CD4-positive, alpha-beta memory T cell (primary cell): Measurements from ENCODE around the gene ISY1. TPM values are rescaled to one million over a fixed set of nuclear protein-coding genes. Genes with fewer than 3 reads are reported as not detected.

ENCODE experiments used
- CTCF ChIA-PET: fragments of 350-600 bp; sonication (Branson Sonifier 250); formaldehyde crosslinking; loops from one replicate; lab custom pipeline; 2021; ENCODE audit warnings: inconsistent platforms; ENCODE audit not compliant: partially characterized antibody; lab: Charles Lee
- POLR2A ChIA-PET: fragments of 350-600 bp; sonication (Branson Sonifier 250); formaldehyde crosslinking; loops from one replicate; lab custom pipeline; 2021; ENCODE audit not compliant: partially characterized antibody; lab: Charles Lee
- DNase-seq, 5 donors: peaks; one replicate each; pipeline versions ENCODE4 v3.0.0 to v3.0.0-alpha.2; 2020 to 2022; ENCODE audit warnings: mixed read lengths in 1 of 5
- H3K27ac ChIP-seq: one replicate; pipeline ENCODE4 v1.7.0; 2013; ENCODE audit warnings: low read depth, low read length
- H3K27me3 ChIP-seq: 2 replicates; pipeline ENCODE4 v1.7.0; 2013; ENCODE audit warnings: mild to moderate bottlenecking, low read length, moderate library complexity; ENCODE audit not compliant: insufficient read depth
- H3K36me3 ChIP-seq: 2 replicates; pipeline ENCODE4 v1.7.0; 2013; ENCODE audit warnings: mild to moderate bottlenecking, low read length, moderate library complexity; ENCODE audit not compliant: insufficient read depth
- H3K4me1 ChIP-seq: 2 replicates; pipeline ENCODE4 v1.7.0; 2013; ENCODE audit warnings: mild to moderate bottlenecking, low read length, moderate library complexity; ENCODE audit not compliant: insufficient read depth
- H3K4me3 ChIP-seq, 2 donors: one replicate each; pipeline ENCODE4 v1.7.0; 2013; ENCODE audit warnings: low read length in 2 of 2, mild to moderate bottlenecking in 1 of 2
- H3K9me3 ChIP-seq, 2 donors: one replicate each; pipeline ENCODE4 v1.7.0; 2013; ENCODE audit warnings: low read length in 2 of 2, control low read depth in 1 of 2; ENCODE audit not compliant: control insufficient read depth in 1 of 2
- H3K27ac Mint-ChIP-seq, 7 donors: one replicate each; pipeline ENCODE4 v1.8.0; 2020 to 2021; ENCODE audit warnings: mixed read lengths in 7 of 7, mild to moderate bottlenecking in 6 of 7, inconsistent platforms in 3 of 7, moderate library complexity in 3 of 7
- H3K27me3 Mint-ChIP-seq, 2 donors: one replicate each; pipeline ENCODE4 v1.8.0; 2020 to 2021; ENCODE audit warnings: mixed read lengths in 2 of 2
- H3K36me3 Mint-ChIP-seq, 2 donors: one replicate each; pipeline ENCODE4 v1.8.0; 2020 to 2021; ENCODE audit warnings: mixed read lengths in 2 of 2, inconsistent platforms in 1 of 2, mild to moderate bottlenecking in 1 of 2
- H3K4me1 Mint-ChIP-seq, 4 donors: one replicate each; pipeline ENCODE4 v1.8.0; 2020 to 2021; ENCODE audit warnings: mixed read lengths in 4 of 4, mild to moderate bottlenecking in 1 of 4
- H3K4me3 Mint-ChIP-seq, 8 donors: one replicate each; pipeline ENCODE4 v1.8.0; 2020 to 2021; ENCODE audit warnings: mixed read lengths in 8 of 8, mild to moderate bottlenecking in 7 of 8, moderate library complexity in 6 of 8, inconsistent platforms in 3 of 8
- H3K9me3 Mint-ChIP-seq, 8 donors: one replicate each; pipeline ENCODE4 v1.8.0; 2020 to 2021; ENCODE audit warnings: mixed read lengths in 8 of 8, mild to moderate bottlenecking in 5 of 8, inconsistent platforms in 3 of 8, moderate library complexity in 1 of 8
- intact Hi-C: fragments of 100-400 bp; cut with micrococcal nuclease; formaldehyde crosslinking; loops from one replicate; pipeline ENCODE4 v1.15.1; 2023
- polyA plus RNA-seq, 2 donors: library from polyadenylated mRNA; unstranded; fragments of 300-500 nt; fragmentation: Illumina TruSeq; gene quantifications; one replicate each; pipeline ENCODE4 v1.2.3, GENCODE V29; 2021
- total RNA-seq, 2 experiments: library from RNA; stranded (reverse); gene quantifications; one replicate each; pipeline ENCODE4 v1.2.3, GENCODE V29; 2021

ISY1 gene
- total and polyA plus RNA-seq, 4 experiments from 2014 or later = 29.5 to 104 (median 66.5) TPM

GRCh38 chr3:129183569-129184395 lies 22.9 kb upstream of the ISY1 start, which contains the start of gene CNBP:
Gene CNBP, minus strand, starts transcription at chr3:129183896. Its CDS starts 12,139 bp downstream, at chr3:129171757.
- CTCF ChIA-PET = interaction anchor here (1.4 to 2.8 kb wide), 3 partner anchors 22 to 131 kb away, joined by 4 to 12 read pairs (median 9); no protein-coding TSS in a partner anchor
- no peaks in the 10 kb centered on the region for H3K9me3 ChIP-seq
- H3K27ac ChIP-seq = peak within 1 kb of the TSS; percentile 99
- Mint-ChIP-seq H3K36me3 (peaks cover 24 to 41% of the 10 kb centered on the region in 2 donors), H3K27ac (peak within 1 kb of the TSS; percentile 91 to 99 (median 98)), H3K9me3 (peaks cover 0 to 2% (median 0%) of the 10 kb centered on the region in 8 donors), H3K27me3 (no peaks in the 10 kb centered on the region), H3K4me3 (peak within 1 kb of the TSS; percentile 89 to 99 (median 97)), H3K4me1 (peaks cover 20 to 55% (median 31%) of the 10 kb centered on the region in 4 donors)
- H3K27me3 ChIP-seq = no peaks in the 10 kb centered on the region
- POLR2A ChIA-PET = interaction anchor here (0.6 to 6.9 kb wide), 22 partner anchors 12 to 503 kb away, joined by 3 to 133 read pairs (median 4); partner anchors contain the start of genes COPG1, HMCES and RAB43
- H3K36me3 ChIP-seq = no peaks in the 10 kb centered on the region
- peaks cover 41% of the 10 kb centered on the region for H3K4me1 ChIP-seq
- H3K4me3 ChIP-seq = peak within 1 kb of the TSS; percentile 51 to 93
- DNase-seq = peak; percentile 90 to 95 (median 93)
- intact Hi-C loops = loop anchor here (1.0 to 5.0 kb wide), 9 partner anchors 22 to 456 kb away; partner anchors contain the start of genes ACAD9, COPG1, HMCES and ISY1

DNA sequence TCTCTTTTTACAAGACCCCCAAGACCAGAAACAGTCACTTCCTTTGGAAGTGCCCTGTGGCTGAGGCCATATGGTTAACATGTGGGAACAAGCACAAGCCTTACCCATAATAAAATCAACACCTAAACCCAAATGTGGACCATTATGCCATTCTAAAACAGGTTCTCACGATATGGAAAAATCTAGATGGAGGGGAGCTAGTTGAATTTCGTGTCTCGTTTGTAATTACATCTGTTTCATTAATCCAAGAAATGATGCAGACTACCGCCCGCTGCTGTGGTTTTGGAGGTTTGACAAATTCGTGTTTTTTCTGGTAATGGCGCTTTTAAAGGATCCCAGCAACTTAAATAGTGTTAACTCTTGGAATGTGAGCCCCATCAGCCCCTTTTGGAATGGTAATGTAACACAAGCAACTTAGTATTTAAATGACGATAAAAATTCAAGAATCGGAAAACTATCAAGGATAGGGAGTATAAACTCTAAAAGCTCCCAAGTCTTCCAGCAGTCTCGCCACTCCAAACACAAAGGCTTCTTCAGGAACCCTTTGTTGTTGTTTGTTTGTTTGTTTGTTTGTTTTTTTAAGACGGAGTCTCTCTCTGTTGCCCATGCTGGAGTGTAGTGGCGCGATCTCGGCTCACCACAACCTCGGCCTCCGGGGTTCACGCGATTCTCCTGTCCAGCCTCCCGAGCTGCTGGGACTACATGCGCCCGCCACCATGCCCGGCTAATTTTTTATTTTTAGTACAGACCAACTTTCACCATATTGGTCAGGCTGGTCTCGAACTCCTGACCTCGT lies 21.7 kb upstream of the ISY1 start:
- H3K9me3 ChIP-seq = no peaks in the 10 kb centered on the region
- no peaks in the 10 kb centered on the region for H3K36me3 ChIP-seq
- ChIA-PET CTCF (interaction anchor here (0.8 to 2.8 kb wide), 6 partner anchors 16 to 130 kb away, joined by 3 to 12 read pairs (median 4); no protein-coding TSS in a partner anchor), POLR2A (interaction anchor here (0.6 to 6.9 kb wide), 25 partner anchors 11 to 502 kb away, joined by 3 to 133 read pairs (median 4); partner anchors contain the start of genes CFAP92, COPG1, HMCES and IFT122)
- intact Hi-C loops = loop anchor here (1.0 to 5.0 kb wide), 7 partner anchors 67 to 455 kb away; partner anchors contain the start of genes ACAD9, COPG1, HMCES and MBD4
- Mint-ChIP-seq H3K36me3 (peaks cover 25 to 50% of the 10 kb centered on the region in 2 donors), H3K27ac (peak overlapping the region; percentile 91 to 99 (median 98)), H3K4me3 (peak overlapping the region; percentile 89 to 99 (median 97)), H3K4me1 (peaks cover 23 to 67% (median 39%) of the 10 kb centered on the region in 4 donors), H3K9me3 (peaks cover 0 to 2% (median 0%) of the 10 kb centered on the region in 8 donors), H3K27me3 (no peaks in the 10 kb centered on the region)
- H3K4me1 ChIP-seq = peaks cover 53% of the 10 kb centered on the region
- H3K4me3 ChIP-seq = peak overlapping the region; percentile 51 to 93
- DNase-seq = peak; percentile 28 to 69 (median 34)
- H3K27ac ChIP-seq = peak overlapping the region; percentile 99
- H3K27me3 ChIP-seq = no peaks in the 10 kb centered on the region

DNA sequence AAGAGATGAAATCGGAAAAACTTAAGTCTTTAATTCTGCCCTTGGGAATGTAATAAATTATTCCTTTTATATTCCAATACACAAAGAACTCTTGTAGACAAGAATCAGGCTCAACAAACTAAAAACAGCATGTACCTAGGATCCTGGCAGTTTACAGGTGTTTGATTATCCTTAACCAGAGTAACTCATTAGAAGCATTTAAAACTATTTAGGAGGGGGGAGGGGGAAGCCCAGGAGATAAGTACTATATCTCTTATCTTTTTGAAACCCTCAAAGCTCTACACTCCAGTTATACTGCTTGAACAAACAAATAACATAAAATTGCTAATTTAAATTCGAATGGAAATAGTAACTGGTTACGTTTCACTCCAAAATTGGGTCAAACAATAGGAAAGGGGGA lies 21.0 kb upstream of the ISY1 start:
- Mint-ChIP-seq H3K36me3 (peaks cover 31 to 57% of the 10 kb centered on the region in 2 donors), H3K27me3 (no peaks in the 10 kb centered on the region), H3K27ac (peak overlapping the region; percentile 91 to 99 (median 98)), H3K9me3 (peaks cover 0 to 2% (median 0%) of the 10 kb centered on the region in 8 donors), H3K4me1 (peaks cover 29 to 75% (median 46%) of the 10 kb centered on the region in 4 donors), H3K4me3 (peak overlapping the region; percentile 89 to 99 (median 97))
- Histone ChIP-seq H3K4me1 (peaks cover 60% of the 10 kb centered on the region), H3K27me3 (no peaks in the 10 kb centered on the region), H3K36me3 (no peaks in the 10 kb centered on the region), H3K4me3 (peak overlapping the region; percentile 51 to 93), H3K9me3 (no peaks in the 10 kb centered on the region), H3K27ac (peak overlapping the region; percentile 99)
- intact Hi-C loops = loop anchor here (5.0 kb wide), 4 partner anchors 135 to 455 kb away; partner anchors contain the start of genes ACAD9, MBD4 and RAB7A
- POLR2A ChIA-PET = interaction anchor here (0.9 to 6.9 kb wide), 11 partner anchors 10 to 259 kb away, joined by 3 to 133 read pairs (median 18); partner anchors contain the start of genes COPG1, IFT122, MBD4 and RAB43
- DNase-seq = no peak
- CTCF ChIA-PET = interaction anchor here (0.8 to 2.8 kb wide), 5 partner anchors 16 to 129 kb away, joined by 3 to 12 read pairs (median 5); no protein-coding TSS in a partner anchor

DNA sequence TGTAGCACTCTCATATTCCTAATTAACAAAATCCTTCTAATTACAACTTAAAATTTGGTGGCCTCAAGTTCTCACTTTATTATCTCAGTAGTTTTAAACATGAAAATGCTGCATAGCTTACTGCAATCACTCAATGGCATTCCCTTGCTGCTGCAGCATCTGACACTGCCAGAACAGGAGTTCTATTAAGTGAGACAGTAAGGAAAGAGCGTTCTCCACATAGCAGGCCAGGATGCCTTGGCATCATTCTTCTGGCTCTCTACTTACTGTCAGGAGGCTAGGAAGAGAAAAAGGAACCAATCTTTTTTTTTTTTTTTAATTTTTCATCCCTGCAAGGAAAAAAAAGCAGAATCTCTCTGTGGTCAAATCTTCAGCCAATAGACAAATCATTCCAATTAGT lies 19.6 kb upstream of the ISY1 start:
- Mint-ChIP-seq H3K4me1 (peaks cover 38 to 88% (median 58%) of the 10 kb centered on the region in 4 donors), H3K27ac (peak overlapping the region; percentile 89 to 99 (median 91)), H3K9me3 (peaks cover 0 to 2% (median 0%) of the 10 kb centered on the region in 8 donors), H3K4me3 (peak overlapping the region; percentile 89 to 99 (median 97)), H3K36me3 (peaks cover 42 to 71% of the 10 kb centered on the region in 2 donors), H3K27me3 (no peaks in the 10 kb centered on the region)
- DNase-seq = no peak
- ChIA-PET POLR2A (interaction anchor here (1.2 to 6.9 kb wide), 4 partner anchors 11 to 69 kb away, joined by 3 to 133 read pairs (median 13); partner anchors contain the start of genes COPG1 and RAB43), CTCF (interaction anchor here (0.7 to 1.4 kb wide), 3 partner anchors 13 to 127 kb away, joined by 3 to 5 read pairs (median 3); no protein-coding TSS in a partner anchor)
- Histone ChIP-seq H3K9me3 (no peaks in the 10 kb centered on the region), H3K27me3 (no peaks in the 10 kb centered on the region), H3K36me3 (peaks cover 8% of the 10 kb centered on the region), H3K4me3 (peak overlapping the region; percentile 48 to 93), H3K27ac (peak overlapping the region; percentile 99), H3K4me1 (peaks cover 74% of the 10 kb centered on the region)
- intact Hi-C loops = loop anchor here (5.0 kb wide), 4 partner anchors 137 to 453 kb away; partner anchors contain the start of genes ACAD9, MBD4 and RAB7A

GRCh38 chr3:129176051-129176450 lies 15.2 kb upstream of the ISY1 start:
- no peak for DNase-seq
- intact Hi-C loops = no loop called here
- no peaks in the 10 kb centered on the region for H3K9me3 ChIP-seq
- Mint-ChIP-seq H3K9me3 (no peaks in the 10 kb centered on the region), H3K4me1 (peaks cover 50 to 94% (median 75%) of the 10 kb centered on the region in 4 donors), H3K4me3 (peak overlapping the region in 7 of 8 donors; percentile 33 to 82 (median 63)), H3K27me3 (no peaks in the 10 kb centered on the region), H3K27ac (peak overlapping the region; percentile 57 to 91 (median 81)), H3K36me3 (peaks cover 40 to 73% of the 10 kb centered on the region in 2 donors)
- POLR2A ChIA-PET = interaction anchor here (1.1 to 8.8 kb wide), 4 partner anchors 7 to 55 kb away, joined by 5 to 53 read pairs (median 7); partner anchors contain the start of genes CNBP and RAB43
- CTCF ChIA-PET = no interaction called here
- H3K4me1 ChIP-seq = peaks cover 92% of the 10 kb centered on the region
- H3K27me3 ChIP-seq = no peaks in the 10 kb centered on the region
- no peak overlapping the region for H3K4me3 ChIP-seq
- peaks cover 24% of the 10 kb centered on the region for H3K36me3 ChIP-seq
- H3K27ac ChIP-seq = peak overlapping the region; percentile 44

DNA sequence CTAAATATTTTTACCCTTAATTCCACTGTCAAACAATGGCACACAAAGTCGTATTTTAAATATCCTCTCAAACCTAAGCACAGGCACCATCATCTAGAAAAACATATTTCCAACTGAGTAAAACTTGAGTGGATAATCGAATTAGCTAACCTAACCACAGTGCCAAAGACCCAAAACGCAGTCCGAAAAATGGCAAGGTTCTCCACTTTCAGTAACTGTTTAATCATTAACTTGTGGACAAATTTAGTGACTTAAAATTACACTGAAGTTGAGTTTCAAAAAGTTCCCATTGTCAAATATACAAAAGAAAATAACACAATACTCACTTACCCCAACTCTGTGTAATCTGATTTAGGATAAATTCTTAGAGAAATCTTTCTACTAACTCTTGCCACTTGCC lies 12.9 kb upstream of the ISY1 start:
- peak overlapping the region; percentile 28 for H3K27ac ChIP-seq
- POLR2A ChIA-PET = interaction anchor here (1.9 to 8.8 kb wide), 2 partner anchors 9 to 10 kb away, joined by 5 to 53 read pairs; partner anchors contain the start of gene CNBP
- H3K4me3 Mint-ChIP-seq = peak overlapping the region in 7 of 8 donors; percentile 52 to 85 (median 66)

More for the DNA sequence above, 12.9 kb upstream of the ISY1 start:
- CTCF ChIA-PET = no interaction called here
- no peaks in the 10 kb centered on the region for H3K9me3 Mint-ChIP-seq
- Histone ChIP-seq H3K27me3 (no peaks in the 10 kb centered on the region), H3K9me3 (no peaks in the 10 kb centered on the region), H3K4me1 (peaks cover 68% of the 10 kb centered on the region), H3K4me3 (peak overlapping the region in 1 of 2 donors; percentile 8), H3K36me3 (peaks cover 43% of the 10 kb centered on the region)
- peak overlapping the region in 6 of 7 donors; percentile 32 to 91 (median 58) for H3K27ac Mint-ChIP-seq
- H3K36me3 Mint-ChIP-seq = peaks cover 46 to 74% of the 10 kb centered on the region in 2 donors
- H3K4me1 Mint-ChIP-seq = peaks cover 41 to 76% (median 60%) of the 10 kb centered on the region in 4 donors
- DNase-seq = no peak
- no peaks in the 10 kb centered on the region for H3K27me3 Mint-ChIP-seq
- intact Hi-C loops = no loop called here
